GM12892 (cell line): ENCODE results near the gene MFSD6.

Experiments
- DNase-seq: peaks from one replicate; pipeline ENCODE4 v3.0.0; 2011; ENCODE audit not compliant: insufficient read length
- FAIRE-seq: peaks from 2 replicates; lab custom pipeline; 2011; peaks lifted over from hg19 to GRCh38; lab: Jason Lieb, UNC
- POLR2A ChIP-seq: IDR thresholded peaks from 2 replicates; pipeline ENCODE4 v1.6.1; 2011; ENCODE audit warnings: low read depth, low read length, control low read depth
- POLR2AphosphoS5 ChIP-seq: IDR thresholded peaks from 2 replicates; pipeline ENCODE4 v1.6.1; 2011; ENCODE audit warnings: low read depth, low read length, control low read depth
- TAF1 ChIP-seq: IDR thresholded peaks from 2 replicates; pipeline ENCODE4 v1.6.1; 2011; ENCODE audit warnings: low read depth, mild to moderate bottlenecking, control low read depth, low read length, borderline replicate concordance

MFSD6 gene

GRCh38 chr2:190534310-190535120 is 126.4 kb downstream of the MFSD6 start, which contains the start of gene NEMP2:
Gene NEMP2, minus strand, starts transcription at chr2:190534722. Its CDS starts 67 bp downstream, at chr2:190534655.
- FAIRE-seq (peak; percentile 94), DNase-seq (peak; percentile 58)
- TF ChIP-seq POLR2A (peak; percentile 90), POLR2AphosphoS5 (peak; percentile 80), TAF1 (no peak)

- FAIRE-seq (no peak), DNase-seq (no peak)
- TF ChIP-seq TAF1 (no peak), POLR2AphosphoS5 (no peak), POLR2A (no peak)
These were observed 126.9 kb downstream of the MFSD6 start for GRCh38 chr2:190535121-190535439.

GRCh38 chr2:190535586-190535985 is 127.4 kb downstream of the MFSD6 start:
- FAIRE-seq (no peak), DNase-seq (no peak)
- TF ChIP-seq TAF1 (no peak), POLR2AphosphoS5 (no peak), POLR2A (no peak)

- TF ChIP-seq TAF1 (no peak), POLR2A (no peak), POLR2AphosphoS5 (no peak)
- no peak for FAIRE-seq
- no peak for DNase-seq
These were observed 129.6 kb downstream of the MFSD6 start for GRCh38 chr2:190537765-190538164.

- TF ChIP-seq TAF1 = no peak
- no peak for TF ChIP-seq POLR2A
- no peak for TF ChIP-seq POLR2AphosphoS5
- DNase-seq (no peak), FAIRE-seq (no peak)
These were observed 130.0 kb downstream of the MFSD6 start for GRCh38 chr2:190538201-190538600.

GRCh38 chr2:190540048-190540447 is 131.9 kb downstream of the MFSD6 start:
- DNase-seq = no peak
- FAIRE-seq = no peak

GRCh38 chr2:190545093-190545492 is 136.9 kb downstream of the MFSD6 start:
- no peak for TF ChIP-seq POLR2AphosphoS5
- TF ChIP-seq TAF1 = no peak
- no peak for TF ChIP-seq POLR2A
- FAIRE-seq (no peak), DNase-seq (no peak)

More at GRCh38 chr2:190540048-190540447, 131.9 kb downstream of the MFSD6 start:
- TF ChIP-seq POLR2AphosphoS5 = no peak
- no peak for TF ChIP-seq POLR2A
- no peak for TF ChIP-seq TAF1

- TF ChIP-seq POLR2A (no peak), POLR2AphosphoS5 (no peak), TAF1 (no peak)
- DNase-seq (no peak), FAIRE-seq (peak; percentile 27)
These were observed 137.6 kb downstream of the MFSD6 start for GRCh38 chr2:190545555-190546385.

- DNase-seq = no peak
- FAIRE-seq = no peak
- TF ChIP-seq POLR2AphosphoS5 (no peak), TAF1 (no peak), POLR2A (no peak)
These were observed 138.6 kb downstream of the MFSD6 start for GRCh38 chr2:190546734-190547133.

- no peak for DNase-seq
- no peak for TF ChIP-seq TAF1
- no peak for TF ChIP-seq POLR2A
- no peak for TF ChIP-seq POLR2AphosphoS5
- FAIRE-seq = no peak
These were observed 139.7 kb downstream of the MFSD6 start for GRCh38 chr2:190547886-190548285.

GRCh38 chr2:190550137-190550536 is 142.0 kb downstream of the MFSD6 start:
- FAIRE-seq (no peak), DNase-seq (no peak)
- TF ChIP-seq POLR2AphosphoS5 (no peak), TAF1 (no peak), POLR2A (no peak)
